Heart left ventricle (tissue), 16 donors: ENCODE measurements around the gene ABCC4. TPM values are rescaled to one million over a fixed set of nuclear protein-coding genes. Genes with fewer than 3 reads are reported as not detected.

Source experiments
- ATAC-seq, 4 donors: fragments of 200-7000 bp; cut with Tn5 transposase; one replicate each; pipeline ENCODE4 v1.9.1; 2020 to 2022; ENCODE audit warnings: moderate library complexity in 4 of 4, mild to moderate bottlenecking in 3 of 4, moderate number of reproducible peaks in 1 of 4
- DNase-seq, 5 donors: peaks; one replicate each; pipeline ENCODE4 v3.0.0-alpha.2; 2020
- H3K27ac ChIP-seq, 12 donors: fragments of 200-600 bp; sonication (generic) in 4 of 12; one replicate each; pipeline versions ENCODE4 v1.5.0 to v1.8.0; 2016 to 2022; ENCODE audit warnings: mild to moderate bottlenecking in 2 of 12
- H3K27me3 ChIP-seq, 9 donors: fragments of 200-600 bp; sonication (generic) in 2 of 9; one replicate each; pipeline versions ENCODE4 v1.5.1 to v1.8.0; 2016 to 2022; ENCODE audit warnings: mild to moderate bottlenecking in 3 of 9
- H3K36me3 ChIP-seq, 9 donors: fragments of 200-600 bp; sonication (generic) in 2 of 9; one replicate each; pipeline versions ENCODE4 v1.5.0 to v1.8.0; 2018 to 2022; ENCODE audit warnings: mild to moderate bottlenecking in 2 of 9
- H3K4me1 ChIP-seq, 12 donors: fragments of 200-600 bp; sonication (generic) in 4 of 12; one replicate each; pipeline versions ENCODE4 v1.5.0 to v1.8.0; 2016 to 2022; ENCODE audit warnings: mild to moderate bottlenecking in 3 of 12
- H3K4me3 ChIP-seq, 12 donors: fragments of 200-600 bp; sonication (generic) in 4 of 12; one replicate each; pipeline versions ENCODE4 v1.5.0 to v1.8.0; 2017 to 2022; ENCODE audit warnings: mild to moderate bottlenecking in 9 of 12, moderate library complexity in 4 of 12
- H3K9me3 ChIP-seq, 12 donors: fragments of 200-600 bp; sonication (generic) in 4 of 12; one replicate each; pipeline versions ENCODE4 v1.5.0 to v1.8.0; 2016 to 2022; ENCODE audit warnings: mild to moderate bottlenecking in 1 of 12
- POLR2A ChIP-seq, 2 donors: fragments of 450-650 bp; IDR thresholded peaks; one replicate each; pipeline ENCODE4 v1.6.1; 2017; ENCODE audit warnings: antibody characterized with exemption in 2 of 2, mild to moderate bottlenecking in 2 of 2, moderate library complexity in 2 of 2
- WGBS, 4 donors: extraction: QIAGEN DNeasy Blood & Tissue Kit in 2 of 4; methylation state at CpG; one replicate each; pipeline versions ENCODE4 v1.1.5 to v1.1.7; 2013 to 2018; 5-methylcytosine and 5-hydroxymethylcytosine counted together
- intact Hi-C, 10 donors: fragments of 100-400 bp; cut with DNase I; formaldehyde crosslinking; loops; one replicate each; pipeline versions ENCODE4 v1.11.1 to v1.14.2; 2022
- polyA plus RNA-seq, 2 donors: library from polyadenylated mRNA; stranded (reverse); fragments of 200-250 nt; gene quantifications; one replicate each; pipeline ENCODE4 v1.2.3, GENCODE V29; 2013
- total RNA-seq, 9 donors: library from RNA; depleted of rRNA in 2 of 9; stranded (reverse); fragments of >200 nt in 2 of 9; fragmentation: NEBNext Ultra II Directional in 3 of 9; extraction: Animal tissue kit (Norgen Biotek cat#: 25700) in 3 of 9; gene quantifications; one replicate each; pipeline versions ENCODE4 v1.1.0 to v1.2.4, GENCODE V29; 2016 to 2023
- TF ChIP-seq, protein P1 (sequence below), 12 donors: fragments of 200-600 bp; sonication (generic) in 4 of 12; IDR thresholded peaks; one replicate each; pipeline versions ENCODE4 v1.5.0 to v1.8.0; 2018 to 2022; ENCODE audit warnings: antibody characterized with exemption in 12 of 12, mild to moderate bottlenecking in 5 of 12
- donor health status: ischemic (EF 13 %, LVEDD 7.1; RV severe dilation, severe dysfunction).
- donor health status: healthy with polysubstance abuse.
- donor health status: DM: no; HTN: yes; CAD: no.
- donor health status: DM: no; HTN: no; CAD: no.
- donor health status: ischemic (EF 25% LVEDD 6.9; RV normal size, moderate dysfunction).
- donor health status: ischemic (EF 25% LVEDD 5.7; RV mildly dilated, moderate dysfunction).
- donor health status: healthy.
- donor health status: DM: yes; HTN: yes; CAD: no.
- donor health status: ischemic (EF 35%, LVEDD 5.7; RV mildly dilated, moderate dysfunction).
- donor health status: nonischemic (EF 11% LVEDD 7.7; RV severe dilation, severe dysfunction).
- donor health status: DM: yes; HTN: yes; CAD: no.
- donor health status: PGD.
- donor health status: ischemic (EF 29% LVEDD 5.4; RV normal size, mild dysfunction).
- donor health status: nonischemic (EF 23%, LVEDD 6.1; RV moderate dilation, normal function).

The ABCC4 gene
- total and polyA plus RNA-seq, 11 donors, result 0.69 to 9.0 (median 5.3) TPM

DNA sequence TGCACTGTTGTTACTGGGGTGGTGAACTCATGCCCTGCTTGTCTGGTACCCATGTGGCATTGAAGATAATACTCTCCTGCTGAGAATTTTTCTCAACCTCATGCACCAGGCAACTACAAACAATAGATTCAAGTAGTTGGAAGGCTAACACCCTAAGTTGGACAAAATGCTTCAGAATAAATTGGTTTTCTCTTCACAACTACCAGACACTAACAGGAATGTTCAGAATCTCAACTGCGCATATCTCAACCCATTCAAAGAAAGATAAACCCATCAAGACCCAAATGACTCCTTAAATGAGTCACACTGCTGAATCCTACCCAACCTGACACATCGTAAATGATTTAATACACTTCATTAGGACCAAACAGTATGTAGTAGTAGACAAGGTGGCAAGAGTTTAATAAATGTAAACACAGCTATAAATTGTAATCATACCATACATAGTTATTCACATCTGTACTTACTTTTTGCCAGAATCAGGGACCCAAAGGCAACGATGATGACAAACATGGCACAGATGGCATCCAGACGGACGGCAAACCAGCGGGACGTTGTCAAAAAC lies 227.4 kb downstream of the ABCC4 start:
- Histone ChIP-seq H3K4me1 (no peaks in the 10 kb centered on the region), H3K36me3 (peaks cover 0 to 22% (median 6%) of the 10 kb centered on the region in 9 donors), H3K4me3 (no peak overlapping the region), H3K27ac (no peak overlapping the region), H3K27me3 (no peaks in the 10 kb centered on the region), H3K9me3 (no peaks in the 10 kb centered on the region)
- intact Hi-C loops, result no loop called here
- no peak for TF ChIP-seq POLR2A (IDR thresholded peaks at IDR 0.05)
- TF ChIP-seq, protein P1, sequence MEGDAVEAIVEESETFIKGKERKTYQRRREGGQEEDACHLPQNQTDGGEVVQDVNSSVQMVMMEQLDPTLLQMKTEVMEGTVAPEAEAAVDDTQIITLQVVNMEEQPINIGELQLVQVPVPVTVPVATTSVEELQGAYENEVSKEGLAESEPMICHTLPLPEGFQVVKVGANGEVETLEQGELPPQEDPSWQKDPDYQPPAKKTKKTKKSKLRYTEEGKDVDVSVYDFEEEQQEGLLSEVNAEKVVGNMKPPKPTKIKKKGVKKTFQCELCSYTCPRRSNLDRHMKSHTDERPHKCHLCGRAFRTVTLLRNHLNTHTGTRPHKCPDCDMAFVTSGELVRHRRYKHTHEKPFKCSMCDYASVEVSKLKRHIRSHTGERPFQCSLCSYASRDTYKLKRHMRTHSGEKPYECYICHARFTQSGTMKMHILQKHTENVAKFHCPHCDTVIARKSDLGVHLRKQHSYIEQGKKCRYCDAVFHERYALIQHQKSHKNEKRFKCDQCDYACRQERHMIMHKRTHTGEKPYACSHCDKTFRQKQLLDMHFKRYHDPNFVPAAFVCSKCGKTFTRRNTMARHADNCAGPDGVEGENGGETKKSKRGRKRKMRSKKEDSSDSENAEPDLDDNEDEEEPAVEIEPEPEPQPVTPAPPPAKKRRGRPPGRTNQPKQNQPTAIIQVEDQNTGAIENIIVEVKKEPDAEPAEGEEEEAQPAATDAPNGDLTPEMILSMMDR (IDR thresholded peaks at IDR 0.05), result no peak
- no peak for DNase-seq
- WGBS, 4 donors, result 92 to 96% (median 95%) methylated on average over 7 of the region's 7 CpGs
- no peak for ATAC-seq

DNA sequence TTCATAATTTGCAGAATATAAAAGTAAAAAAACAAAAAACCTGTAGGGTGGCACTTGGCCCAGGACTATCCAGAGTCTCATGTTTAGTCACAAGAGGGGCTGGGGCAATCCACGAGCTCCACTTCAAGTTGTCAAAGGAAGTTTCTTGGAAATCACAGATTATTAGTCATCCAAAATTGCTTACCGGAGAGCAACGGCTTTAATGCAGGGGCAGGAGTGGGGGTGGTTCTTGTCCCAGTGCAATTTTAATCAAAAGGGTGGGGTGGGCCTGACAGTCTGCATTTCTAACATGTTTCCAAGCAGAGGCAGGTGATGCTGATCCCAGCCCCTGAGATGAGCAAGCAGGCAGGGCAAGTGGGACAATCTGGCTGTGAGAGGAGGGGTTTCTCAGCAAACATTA lies 233.9 kb downstream of the ABCC4 start:
- ATAC-seq (no peak), DNase-seq (no peak)
- WGBS, 4 donors, result 76 to 90% (median 79%) methylated on average over 3 of the region's 3 CpGs
- intact Hi-C loops, result no loop called here
- Histone ChIP-seq H3K4me1 (no peaks in the 10 kb centered on the region), H3K4me3 (no peak overlapping the region), H3K27me3 (no peaks in the 10 kb centered on the region), H3K36me3 (peaks cover 0 to 16% (median 3%) of the 10 kb centered on the region in 9 donors), H3K27ac (no peak overlapping the region), H3K9me3 (no peaks in the 10 kb centered on the region)
- TF ChIP-seq POLR2A (IDR thresholded peaks at IDR 0.05), result no peak
- TF ChIP-seq, protein P1 (IDR thresholded peaks at IDR 0.05), result no peak

DNA sequence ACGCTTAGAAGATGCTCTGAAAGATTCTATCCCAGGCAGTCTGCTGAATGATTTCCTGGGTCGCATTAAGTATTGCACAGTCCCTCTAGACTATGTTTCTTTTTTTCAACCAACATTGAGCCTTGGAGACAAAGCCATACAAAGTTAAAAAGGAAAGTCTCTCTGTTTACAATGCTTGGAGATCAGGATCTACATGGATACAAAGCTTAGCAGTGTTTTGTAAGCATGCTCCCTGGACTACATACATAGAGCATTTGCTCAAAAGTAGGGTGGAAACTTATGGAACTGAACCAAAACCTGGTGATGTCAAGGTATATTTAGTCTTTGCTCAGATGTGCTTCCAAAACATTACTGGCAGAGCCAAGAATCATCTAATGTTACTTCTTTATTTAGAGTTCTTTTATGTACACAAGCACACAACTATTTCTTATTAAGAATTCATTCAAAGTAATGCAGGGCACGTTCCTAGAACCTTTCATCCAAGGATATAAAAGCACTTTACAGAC lies 241.2 kb downstream of the ABCC4 start:
- peaks cover 0 to 6% (median 0%) of the 10 kb centered on the region in 9 donors for H3K36me3 ChIP-seq
- DNase-seq (no peak), ATAC-seq (no peak)
- intact Hi-C loops, result no loop called here
- H3K9me3 ChIP-seq, result no peaks in the 10 kb centered on the region
- no peak for TF ChIP-seq POLR2A (IDR thresholded peaks at IDR 0.05)
- H3K27me3 ChIP-seq, result no peaks in the 10 kb centered on the region
- 79 to 84% (median 83%) methylated on average over 3 of the region's 3 CpGs for WGBS, 4 donors
- H3K4me3 ChIP-seq, result no peak overlapping the region
- no peak overlapping the region for H3K27ac ChIP-seq
- H3K4me1 ChIP-seq, result no peaks in the 10 kb centered on the region

DNA sequence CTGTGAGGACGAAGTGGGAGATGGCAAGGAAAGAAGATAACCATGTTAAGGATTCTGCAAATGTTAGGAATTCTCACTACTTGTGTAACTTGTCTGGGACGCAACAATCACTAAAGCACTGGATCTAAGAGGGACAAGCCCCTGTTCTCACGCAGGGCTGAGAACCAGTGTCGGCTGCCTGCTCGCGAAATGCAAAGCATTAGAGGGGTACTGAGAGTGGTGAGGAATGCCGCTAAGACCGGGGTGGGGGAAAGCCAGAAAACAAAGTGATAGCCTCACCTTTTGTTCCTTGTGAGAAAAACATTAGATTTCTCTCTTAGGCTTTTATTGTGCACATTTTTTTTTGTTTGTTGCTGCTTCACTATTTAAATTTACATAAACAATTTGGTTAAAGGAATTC lies 241.9 kb downstream of the ABCC4 start:
- Histone ChIP-seq H3K4me3 (no peak overlapping the region), H3K36me3 (peaks cover 0 to 6% (median 0%) of the 10 kb centered on the region in 9 donors), H3K4me1 (no peaks in the 10 kb centered on the region), H3K27me3 (no peaks in the 10 kb centered on the region), H3K27ac (no peak overlapping the region), H3K9me3 (no peaks in the 10 kb centered on the region)
- intact Hi-C loops, result no loop called here
- TF ChIP-seq, protein P1 (IDR thresholded peaks at IDR 0.05), result no peak
- TF ChIP-seq POLR2A (IDR thresholded peaks at IDR 0.05), result no peak
- 51 to 61% (median 55%) methylated on average over 8 of the region's 8 CpGs for WGBS, 4 donors
- ATAC-seq, result no peak
- DNase-seq, result no peak

DNA sequence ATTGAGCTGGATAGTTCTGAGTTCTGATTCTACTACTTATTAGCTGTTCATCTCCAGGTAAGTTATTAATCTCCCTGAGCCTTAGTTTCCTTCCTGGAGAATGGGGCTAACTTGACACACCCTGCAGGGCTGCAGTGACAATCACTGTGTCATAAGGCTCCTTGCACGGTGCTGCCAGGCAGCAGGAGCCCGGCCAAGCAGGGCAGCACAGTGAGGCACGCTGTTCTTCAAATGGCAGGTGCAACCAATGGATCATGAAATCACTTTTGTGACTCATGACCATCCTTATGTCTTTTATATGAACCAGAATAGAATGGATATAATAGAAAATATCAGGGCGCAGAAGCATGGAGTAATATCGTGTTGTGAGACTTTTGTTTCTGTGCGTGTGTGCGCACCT lies 242.6 kb downstream of the ABCC4 start:
- 81 to 94% (median 86%) methylated on average over 7 of the region's 7 CpGs for WGBS, 4 donors

More for the DNA sequence above, 242.6 kb downstream of the ABCC4 start:
- intact Hi-C loops, result no loop called here
- ATAC-seq (no peak), DNase-seq (no peak)
- no peak for TF ChIP-seq POLR2A (IDR thresholded peaks at IDR 0.05)
- TF ChIP-seq, protein P1 (IDR thresholded peaks at IDR 0.05), result no peak
- H3K4me1 ChIP-seq, result no peaks in the 10 kb centered on the region
- no peak overlapping the region for H3K4me3 ChIP-seq
- no peak overlapping the region for H3K27ac ChIP-seq
- H3K27me3 ChIP-seq, result no peaks in the 10 kb centered on the region
- H3K36me3 ChIP-seq, result peaks cover 0 to 6% (median 0%) of the 10 kb centered on the region in 9 donors
- H3K9me3 ChIP-seq, result no peaks in the 10 kb centered on the region
